Natural killer cell (primary cell): Measurements from ENCODE around the gene SLCO2A1. TPM values are rescaled to one million over a fixed set of nuclear protein-coding genes. Genes with fewer than 3 reads are reported as not detected.

Experiments used
- ATAC-seq, 3 donors: fragments of 150-1000 bp in 2 of 3; fragments of 200-7000 bp in 1 of 3; cut with Tn5 transposase; 1 replicate in 1 of 3; 2 replicates in 2 of 3; pipeline ENCODE4 v1.10.0; 2021; ENCODE audit warnings: mild to moderate bottlenecking in 2 of 3, moderate library complexity in 2 of 3
- DNase-seq, 2 donors: peaks; one replicate each; pipeline versions ENCODE4 v3.0.0 to v3.0.0-alpha.2; 2013 to 2021; ENCODE audit warnings: mixed read lengths in 1 of 2
- H3K27ac ChIP-seq: one replicate; pipeline ENCODE4 v1.5.1; 2013; ENCODE audit warnings: mild to moderate bottlenecking, low read length
- H3K27me3 ChIP-seq: one replicate; pipeline ENCODE4 v1.6.1; 2013; ENCODE audit warnings: low read length; ENCODE audit not compliant: control insufficient read depth, insufficient read depth
- H3K36me3 ChIP-seq: one replicate; pipeline ENCODE4 v1.6.1; 2013; ENCODE audit warnings: low read length; ENCODE audit not compliant: control insufficient read depth, insufficient read depth
- H3K4me1 ChIP-seq: one replicate; pipeline ENCODE4 v1.6.1; 2013; ENCODE audit warnings: low read length; ENCODE audit not compliant: control insufficient read depth, insufficient read depth
- H3K4me3 ChIP-seq: one replicate; pipeline ENCODE4 v1.5.1; 2013; ENCODE audit warnings: low read length
- H3K9me3 ChIP-seq: one replicate; pipeline ENCODE4 v1.6.1; 2013; ENCODE audit warnings: low read length; ENCODE audit not compliant: control insufficient read depth, insufficient read depth
- H3K27ac Mint-ChIP-seq, 2 donors: one replicate each; pipeline ENCODE4 v1.8.0; 2022; ENCODE audit warnings: mild to moderate bottlenecking in 2 of 2, mixed read lengths in 2 of 2, moderate library complexity in 1 of 2
- H3K27me3 Mint-ChIP-seq, 2 donors: one replicate each; pipeline ENCODE4 v1.8.0; 2022; ENCODE audit warnings: low read depth in 2 of 2, mixed read lengths in 2 of 2
- H3K36me3 Mint-ChIP-seq: one replicate; pipeline ENCODE4 v1.8.0; 2022; ENCODE audit warnings: mixed read lengths
- H3K4me1 Mint-ChIP-seq, 2 donors: one replicate each; pipeline ENCODE4 v1.8.0; 2022; ENCODE audit warnings: mixed read lengths in 2 of 2
- H3K4me3 Mint-ChIP-seq: one replicate; pipeline ENCODE4 v1.8.0; 2022; ENCODE audit warnings: mild to moderate bottlenecking, moderate library complexity, mixed read lengths
- H3K9me3 Mint-ChIP-seq, 2 donors: one replicate each; pipeline ENCODE4 v1.8.0; 2022; ENCODE audit warnings: mixed read lengths in 2 of 2
- WGBS: methylation state at CpG from one replicate; pipeline ENCODE4 v1.1.7; 2013; ENCODE audit warnings: missing lambda C conversion rate; ENCODE audit not compliant: insufficient coverage; 5-methylcytosine and 5-hydroxymethylcytosine counted together
- intact Hi-C: fragments of 100-400 bp; cut with micrococcal nuclease; formaldehyde crosslinking; loops from one replicate; pipeline ENCODE4 v1.14.2; 2022
- total RNA-seq, 4 donors: library from RNA; stranded (reverse); fragments of 120-200 nt in 1 of 4; gene quantifications; one replicate each; pipeline versions ENCODE4 v1.2.3 to v1.2.4, GENCODE V29; 2013 to 2022
- TF ChIP-seq, protein P1 (sequence below): fragments of 200-600 bp; IDR thresholded peaks from one replicate; pipeline ENCODE4 v1.8.0; 2022; ENCODE audit warnings: antibody characterized with exemption

The SLCO2A1 gene
- total RNA-seq, 3 donors from 2014 or later (not counting 1 experiment from before 2014, with no cell fraction given), result not detected

GRCh38 chr3:133939463-133939835 is 90.3 kb downstream of the SLCO2A1 start:
- no peaks in the 10 kb centered on the region for H3K9me3 ChIP-seq
- WGBS, result 85% methylated on average over 1 of the region's 1 CpG
- H3K36me3 ChIP-seq, result no peaks in the 10 kb centered on the region
- H3K27me3 ChIP-seq, result no peaks in the 10 kb centered on the region
- no peak for DNase-seq
- Mint-ChIP-seq H3K4me3 (no peak overlapping the region), H3K27me3 (peaks cover 9 to 13% of the 10 kb centered on the region in 2 donors), H3K27ac (no peak overlapping the region), H3K36me3 (no peaks in the 10 kb centered on the region), H3K9me3 (no peaks in the 10 kb centered on the region), H3K4me1 (peaks cover 7% of the 10 kb centered on the region in 2 donors)
- intact Hi-C loops, result no loop called here
- no peak for ATAC-seq
- H3K4me1 ChIP-seq, result peaks cover 11% of the 10 kb centered on the region
- H3K4me3 ChIP-seq, result no peak overlapping the region
- TF ChIP-seq, protein P1, sequence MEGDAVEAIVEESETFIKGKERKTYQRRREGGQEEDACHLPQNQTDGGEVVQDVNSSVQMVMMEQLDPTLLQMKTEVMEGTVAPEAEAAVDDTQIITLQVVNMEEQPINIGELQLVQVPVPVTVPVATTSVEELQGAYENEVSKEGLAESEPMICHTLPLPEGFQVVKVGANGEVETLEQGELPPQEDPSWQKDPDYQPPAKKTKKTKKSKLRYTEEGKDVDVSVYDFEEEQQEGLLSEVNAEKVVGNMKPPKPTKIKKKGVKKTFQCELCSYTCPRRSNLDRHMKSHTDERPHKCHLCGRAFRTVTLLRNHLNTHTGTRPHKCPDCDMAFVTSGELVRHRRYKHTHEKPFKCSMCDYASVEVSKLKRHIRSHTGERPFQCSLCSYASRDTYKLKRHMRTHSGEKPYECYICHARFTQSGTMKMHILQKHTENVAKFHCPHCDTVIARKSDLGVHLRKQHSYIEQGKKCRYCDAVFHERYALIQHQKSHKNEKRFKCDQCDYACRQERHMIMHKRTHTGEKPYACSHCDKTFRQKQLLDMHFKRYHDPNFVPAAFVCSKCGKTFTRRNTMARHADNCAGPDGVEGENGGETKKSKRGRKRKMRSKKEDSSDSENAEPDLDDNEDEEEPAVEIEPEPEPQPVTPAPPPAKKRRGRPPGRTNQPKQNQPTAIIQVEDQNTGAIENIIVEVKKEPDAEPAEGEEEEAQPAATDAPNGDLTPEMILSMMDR, result no peak
- no peak overlapping the region for H3K27ac ChIP-seq

DNA sequence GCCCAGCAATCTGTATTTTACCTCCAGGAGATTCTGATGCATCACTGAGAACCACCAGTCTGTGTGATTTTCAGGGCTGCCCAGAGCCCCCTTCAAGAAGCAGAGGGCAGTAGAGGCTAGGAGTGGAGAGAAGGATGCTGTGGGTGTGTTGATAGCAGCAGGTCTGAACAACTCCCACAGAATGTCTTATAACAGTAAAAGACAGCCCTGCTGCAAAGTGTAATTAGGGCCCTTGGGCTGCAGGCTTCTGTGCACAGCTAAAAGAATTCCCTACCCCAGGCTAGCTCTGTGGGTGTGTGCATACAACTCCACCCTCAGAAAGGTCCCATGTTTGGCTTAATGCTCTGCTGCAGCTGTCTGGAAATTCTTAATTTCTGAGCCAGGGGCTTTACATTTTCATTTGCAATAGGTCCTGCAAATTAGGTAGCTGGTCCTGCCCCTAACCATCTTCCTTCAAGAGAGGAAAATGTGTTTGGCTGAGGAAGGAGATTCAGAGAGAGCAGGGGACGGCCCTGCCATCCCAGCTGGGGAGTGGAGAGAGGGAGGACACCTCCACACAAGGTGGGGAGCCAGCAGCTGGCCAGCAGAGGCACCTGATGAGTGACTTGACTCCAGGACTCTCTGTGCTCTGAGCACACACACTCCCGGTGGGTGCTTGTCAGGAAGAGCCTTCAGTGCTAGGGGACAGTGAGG is 90.8 kb downstream of the SLCO2A1 start:
- Mint-ChIP-seq H3K36me3 (no peaks in the 10 kb centered on the region), H3K27me3 (peaks cover 6 to 9% of the 10 kb centered on the region in 2 donors), H3K27ac (no peak overlapping the region), H3K9me3 (no peaks in the 10 kb centered on the region), H3K4me1 (peaks cover 7% of the 10 kb centered on the region in 2 donors), H3K4me3 (no peak overlapping the region)
- intact Hi-C loops, result no loop called here
- 71% methylated on average over 2 of the region's 2 CpGs for WGBS
- H3K36me3 ChIP-seq, result no peaks in the 10 kb centered on the region
- peaks cover 11% of the 10 kb centered on the region for H3K4me1 ChIP-seq
- TF ChIP-seq, protein P1, result no peak
- H3K27me3 ChIP-seq, result no peaks in the 10 kb centered on the region
- DNase-seq, result no peak
- no peak overlapping the region for H3K27ac ChIP-seq
- no peak for ATAC-seq
- H3K4me3 ChIP-seq, result no peak overlapping the region
- no peaks in the 10 kb centered on the region for H3K9me3 ChIP-seq

DNA sequence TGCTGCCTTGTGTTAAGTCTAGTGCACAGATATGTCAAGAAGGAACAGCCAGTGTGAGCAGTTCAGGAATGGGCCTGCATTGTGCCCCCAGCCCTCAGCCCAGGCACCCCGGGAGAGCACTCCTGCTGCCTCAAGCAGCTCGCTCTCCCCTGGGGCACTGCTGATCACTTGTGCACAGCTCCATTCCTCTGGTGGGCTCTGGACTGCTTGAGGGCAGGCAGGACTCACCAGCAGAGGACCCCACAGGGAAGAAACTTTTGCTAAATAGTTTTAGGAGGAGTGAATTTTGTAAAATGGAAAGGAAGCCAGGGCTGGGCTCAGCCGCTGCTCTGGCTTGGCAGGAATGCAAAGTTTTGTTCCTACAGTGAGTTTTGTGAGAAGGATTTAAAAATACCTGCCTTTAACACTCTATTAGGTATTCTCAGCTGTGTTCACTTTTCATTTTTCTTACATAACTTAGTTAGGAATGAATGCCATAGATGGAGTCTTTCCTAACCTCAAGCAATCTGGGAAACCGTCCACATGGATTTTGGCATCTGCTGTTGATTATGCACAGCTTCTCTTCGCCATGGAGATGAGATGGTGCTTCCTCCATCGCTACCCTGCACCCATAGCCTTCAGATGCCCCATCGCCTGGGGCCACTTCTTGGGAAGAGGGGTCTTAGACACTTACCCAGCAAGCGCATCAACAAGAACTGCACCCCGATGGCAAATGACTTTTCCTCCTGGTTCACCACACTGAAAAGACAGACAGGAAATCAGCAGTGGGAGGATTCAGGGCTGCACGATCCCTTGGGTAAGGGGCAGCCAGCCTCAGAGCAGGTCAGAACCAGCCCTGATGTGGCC is 91.7 kb downstream of the SLCO2A1 start:
- no peaks in the 10 kb centered on the region for H3K9me3 Mint-ChIP-seq
- peak in 1 of 2 donors; percentile 4 for DNase-seq
- 90% methylated on average over 10 of the region's 10 CpGs for WGBS

More for the DNA sequence above, 91.7 kb downstream of the SLCO2A1 start:
- Mint-ChIP-seq H3K27ac (no peak overlapping the region), H3K4me1 (peaks cover 7% of the 10 kb centered on the region in 2 donors), H3K4me3 (no peak overlapping the region), H3K27me3 (peaks cover 5 to 7% of the 10 kb centered on the region in 2 donors), H3K36me3 (no peaks in the 10 kb centered on the region)
- Histone ChIP-seq H3K27me3 (no peaks in the 10 kb centered on the region), H3K27ac (no peak overlapping the region), H3K4me3 (no peak overlapping the region), H3K9me3 (no peaks in the 10 kb centered on the region), H3K4me1 (peaks cover 9% of the 10 kb centered on the region), H3K36me3 (no peaks in the 10 kb centered on the region)
- intact Hi-C loops, result no loop called here
- TF ChIP-seq, protein P1, result no peak
- ATAC-seq, result no peak
